GM12892 (cell line): ENCODE data around the gene SLC9A9.

ENCODE experiments used
- POLR2A ChIP-seq: IDR thresholded peaks from 2 replicates; pipeline ENCODE4 v1.6.1; 2011; ENCODE audit warnings: low read depth, low read length, control low read depth
- POLR2AphosphoS5 ChIP-seq: IDR thresholded peaks from 2 replicates; pipeline ENCODE4 v1.6.1; 2011; ENCODE audit warnings: low read depth, low read length, control low read depth

DNA sequence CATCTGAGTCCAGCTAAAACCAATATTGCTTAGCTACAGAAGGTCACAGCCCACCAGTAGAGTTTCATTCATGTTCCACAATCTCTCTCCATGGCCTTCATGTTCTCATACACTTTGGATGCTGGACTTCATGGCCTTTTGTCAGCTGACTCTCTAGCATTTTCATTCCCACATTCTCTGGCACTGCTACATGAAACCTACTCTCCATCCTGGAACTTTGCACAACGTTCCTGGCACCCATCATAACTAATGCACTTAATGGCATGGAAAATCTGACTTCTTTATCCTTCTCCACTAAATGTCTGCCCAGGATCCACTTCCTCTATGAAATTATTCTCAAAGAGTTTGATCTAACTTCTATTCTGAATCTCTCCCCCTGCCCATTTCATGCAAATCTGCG, 56.9 kb downstream of the SLC9A9 start:
- TF ChIP-seq POLR2AphosphoS5 (no peak), POLR2A (no peak)
